Measurements from ENCODE around the gene ZSWIM7. TPM values are rescaled to one million over a fixed set of nuclear protein-coding genes. Genes with fewer than 3 reads are reported as not detected.

ZSWIM7 gene
- total RNA-seq, 2 experiments from 2014 or later, result 7.2 to 10.1 TPM

DNA sequence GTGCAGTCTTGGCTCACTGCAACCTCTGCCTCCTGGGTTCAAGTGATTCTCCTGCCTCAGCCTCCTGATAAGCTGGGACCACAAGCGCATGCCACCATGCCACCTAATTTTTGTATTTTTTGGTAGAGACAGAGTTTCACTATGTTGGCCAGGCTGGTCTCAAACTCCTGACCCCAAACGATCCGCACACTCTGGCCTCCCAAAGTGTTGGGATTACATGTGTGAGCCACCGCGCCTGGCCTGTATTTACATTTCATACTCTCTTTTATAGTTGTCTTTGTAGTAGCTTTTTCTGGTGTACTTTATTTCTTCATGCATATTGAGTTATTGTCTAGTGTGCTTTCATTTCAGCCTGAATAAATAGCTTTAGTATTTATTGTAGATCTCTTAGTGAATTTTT is 64.6 kb downstream of the ZSWIM7 start:
- Mint-ChIP-seq H3K27ac (no peak overlapping the region), H3K36me3 (ENCODE audit: low read depth) (no peaks in the 10 kb centered on the region), H3K4me1 (no peaks in the 10 kb centered on the region), H3K27me3 (peaks cover 8% of the 10 kb centered on the region), H3K4me3 (no peak overlapping the region), H3K9me3 (no peaks in the 10 kb centered on the region)
- POLR2A ChIA-PET, result no interaction called here
- DNase-seq, result no peak
- CTCF ChIA-PET, result no interaction called here

DNA sequence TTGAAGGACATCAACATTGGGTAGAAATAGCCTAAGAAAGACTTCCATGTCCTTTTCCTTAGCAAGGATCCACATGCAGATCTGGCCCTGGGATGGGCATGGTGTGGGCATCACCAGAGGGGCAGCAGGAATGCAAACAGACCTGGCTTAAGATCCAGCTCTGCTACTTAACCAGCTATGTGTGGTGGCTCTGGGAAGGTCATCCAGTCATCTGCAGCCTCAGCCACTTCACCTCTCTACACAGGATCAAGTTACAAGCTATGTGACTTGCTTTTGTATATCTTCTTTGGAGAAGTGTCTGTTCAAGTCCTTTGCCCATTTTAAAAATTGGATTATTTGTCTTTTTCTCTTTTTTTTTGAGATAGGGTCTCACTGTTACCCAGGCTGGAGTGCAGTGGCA is 68.1 kb downstream of the ZSWIM7 start:
- POLR2A ChIA-PET, result no interaction called here
- Mint-ChIP-seq H3K9me3 (no peaks in the 10 kb centered on the region), H3K36me3 (ENCODE audit: low read depth) (no peaks in the 10 kb centered on the region), H3K4me1 (no peaks in the 10 kb centered on the region), H3K27me3 (peaks cover 29% of the 10 kb centered on the region), H3K4me3 (no peak overlapping the region), H3K27ac (no peak overlapping the region)
- DNase-seq, result no peak
- CTCF ChIA-PET, result no interaction called here

- H3K27me3 Mint-ChIP-seq, result peaks cover 30% of the 10 kb centered on the region
- no peaks in the 10 kb centered on the region for H3K4me1 Mint-ChIP-seq
- H3K27ac Mint-ChIP-seq, result no peak overlapping the region
- POLR2A ChIA-PET, result no interaction called here
- no peak overlapping the region for H3K4me3 Mint-ChIP-seq
- H3K9me3 Mint-ChIP-seq, result no peaks in the 10 kb centered on the region
- no peaks in the 10 kb centered on the region for H3K36me3 Mint-ChIP-seq (ENCODE audit: low read depth)
- CTCF ChIA-PET, result no interaction called here
- DNase-seq, result no peak
Measured at GRCh38 chr17:15930426-15930825, 69.1 kb downstream of the ZSWIM7 start.

DNA sequence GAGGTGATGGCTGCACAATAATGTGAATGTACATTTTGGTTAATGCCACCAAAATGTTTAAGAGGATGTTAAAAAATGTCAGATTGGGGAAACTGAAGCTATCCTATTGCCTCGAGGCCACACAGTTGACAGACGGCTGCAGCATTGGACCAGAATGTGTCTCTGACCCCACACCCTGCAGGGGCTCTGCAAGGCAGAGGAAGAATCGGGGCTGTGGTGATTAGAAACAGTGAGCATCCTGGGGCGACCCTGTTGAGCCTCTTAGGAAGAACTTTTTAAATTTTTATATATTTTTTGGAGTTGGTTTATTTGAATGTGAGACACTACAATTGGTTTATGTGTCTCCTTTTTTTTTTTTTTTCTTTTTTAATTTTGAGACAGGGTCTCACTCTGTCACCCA is 69.6 kb downstream of the ZSWIM7 start:
- H3K27me3 Mint-ChIP-seq, result peaks cover 29% of the 10 kb centered on the region
- no peaks in the 10 kb centered on the region for H3K9me3 Mint-ChIP-seq
- POLR2A ChIA-PET, result no interaction called here
- no peak for DNase-seq
- H3K27ac Mint-ChIP-seq, result no peak overlapping the region
- CTCF ChIA-PET, result no interaction called here
- H3K4me1 Mint-ChIP-seq, result no peaks in the 10 kb centered on the region
- H3K4me3 Mint-ChIP-seq, result no peak overlapping the region
- no peaks in the 10 kb centered on the region for H3K36me3 Mint-ChIP-seq (ENCODE audit: low read depth)

DNA sequence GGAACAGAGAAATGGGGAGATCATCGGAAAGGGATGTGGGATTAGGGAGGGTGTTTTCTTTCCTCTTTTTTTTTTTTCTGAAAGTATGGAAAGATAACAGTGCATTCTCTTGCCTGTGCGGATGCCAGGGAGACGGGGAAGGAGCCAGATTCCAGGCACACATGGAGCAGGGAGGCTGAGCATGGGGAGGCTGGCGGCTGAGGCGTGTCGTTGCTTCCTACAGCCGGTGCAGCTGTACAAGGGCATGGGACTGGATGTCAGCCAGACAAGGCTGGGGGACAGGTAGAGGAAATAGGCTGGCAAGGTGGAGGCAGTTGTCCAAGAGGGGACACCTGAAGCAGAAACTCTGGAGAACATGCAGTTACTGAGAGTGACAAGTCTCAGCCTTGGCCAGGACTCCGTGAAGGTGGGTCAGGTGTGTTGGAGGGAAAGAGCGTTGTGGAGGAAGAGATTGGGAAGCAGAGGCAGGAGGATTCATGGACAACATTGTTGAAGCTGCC is 71.2 kb downstream of the ZSWIM7 start:
- Mint-ChIP-seq H3K27me3 (peaks cover 29% of the 10 kb centered on the region), H3K36me3 (ENCODE audit: low read depth) (no peaks in the 10 kb centered on the region), H3K9me3 (no peaks in the 10 kb centered on the region), H3K27ac (no peak overlapping the region), H3K4me1 (no peaks in the 10 kb centered on the region), H3K4me3 (no peak overlapping the region)
- ChIA-PET POLR2A (no interaction called here), CTCF (no interaction called here)
- DNase-seq, result no peak

Other genes starting within 250 kb of the ZSWIM7 start
- under 1 TPM; 0.13 to 0.40 TPM for gene ADORA2B, start 54.6 kb downstream of the ZSWIM7 start, total RNA-seq
- 10 to 100 TPM; 22.7 to 25.6 TPM for gene TTC19, start 120 bp upstream of the ZSWIM7 start, total RNA-seq
- 100 to 1,000 TPM; 136 to 141 TPM for gene NCOR1, start 215.8 kb upstream of the ZSWIM7 start, total RNA-seq
- 10 to 100 TPM; 30.5 to 35.2 TPM for gene PIGL, start 217.5 kb upstream of the ZSWIM7 start, total RNA-seq

Measured in activated CD4-positive, alpha-beta memory T cell treated with anti-CD3 and anti-CD28 coated beads, Interleukin-2, amount 10 ng/mL, durations not matched to agents 7 days and 5 days (primary cell).